GM12892 (cell line): ENCODE measurements around the gene FLNB.

Experiments
- POLR2A ChIP-seq: IDR thresholded peaks from 2 replicates; pipeline ENCODE4 v1.6.1; 2011; ENCODE audit warnings: low read depth, low read length, control low read depth
- POLR2AphosphoS5 ChIP-seq: IDR thresholded peaks from 2 replicates; pipeline ENCODE4 v1.6.1; 2011; ENCODE audit warnings: low read depth, low read length, control low read depth
- TAF1 ChIP-seq: IDR thresholded peaks from 2 replicates; pipeline ENCODE4 v1.6.1; 2011; ENCODE audit warnings: low read depth, mild to moderate bottlenecking, control low read depth, low read length, borderline replicate concordance

- no peak for TF ChIP-seq POLR2A
- no peak for TF ChIP-seq POLR2AphosphoS5
- no peak for TF ChIP-seq TAF1
These were observed 209.1 kb downstream of the FLNB start for GRCh38 chr3:58217209-58217811.
